ENCODE results near the gene CPNE4. TPM values are rescaled to one million over a fixed set of nuclear protein-coding genes. Genes with fewer than 3 reads are reported as not detected.
"Not testable (repeated sequence)": the region's sequence is repeated elsewhere in the genome, so short reads cannot be mapped to it uniquely, and the experiment has no call there.

The CPNE4 gene
- total RNA-seq, 1 donor from 2014 or later: not detected

GRCh38 chr3:131518680-131519079, 516.1 kb downstream of the CPNE4 start:
- DNase-seq: no peak

DNA sequence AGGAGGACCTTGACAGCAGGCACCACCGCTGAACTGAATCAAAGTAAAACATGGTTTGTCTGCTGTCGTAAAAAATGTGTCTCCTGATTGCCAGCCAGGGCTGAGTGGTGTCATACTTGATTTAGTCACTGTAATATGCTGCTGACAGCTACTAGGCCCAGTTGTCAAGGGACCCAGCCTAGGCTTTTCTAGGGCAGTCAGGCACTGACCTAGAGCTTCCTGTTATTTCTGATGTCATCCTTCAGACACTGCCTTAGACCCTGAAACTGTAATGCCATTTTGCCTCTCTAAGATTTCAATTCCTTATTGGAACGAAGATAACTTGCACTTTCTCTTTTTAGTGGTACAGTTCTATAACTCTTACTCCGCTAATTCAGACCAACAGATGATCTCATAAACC, 529.4 kb downstream of the CPNE4 start:
- no peak for DNase-seq

- DNase-seq: peak; percentile 28
Observed at GRCh38 chr3:131503320-131503635, 531.5 kb downstream of the CPNE4 start.

DNA sequence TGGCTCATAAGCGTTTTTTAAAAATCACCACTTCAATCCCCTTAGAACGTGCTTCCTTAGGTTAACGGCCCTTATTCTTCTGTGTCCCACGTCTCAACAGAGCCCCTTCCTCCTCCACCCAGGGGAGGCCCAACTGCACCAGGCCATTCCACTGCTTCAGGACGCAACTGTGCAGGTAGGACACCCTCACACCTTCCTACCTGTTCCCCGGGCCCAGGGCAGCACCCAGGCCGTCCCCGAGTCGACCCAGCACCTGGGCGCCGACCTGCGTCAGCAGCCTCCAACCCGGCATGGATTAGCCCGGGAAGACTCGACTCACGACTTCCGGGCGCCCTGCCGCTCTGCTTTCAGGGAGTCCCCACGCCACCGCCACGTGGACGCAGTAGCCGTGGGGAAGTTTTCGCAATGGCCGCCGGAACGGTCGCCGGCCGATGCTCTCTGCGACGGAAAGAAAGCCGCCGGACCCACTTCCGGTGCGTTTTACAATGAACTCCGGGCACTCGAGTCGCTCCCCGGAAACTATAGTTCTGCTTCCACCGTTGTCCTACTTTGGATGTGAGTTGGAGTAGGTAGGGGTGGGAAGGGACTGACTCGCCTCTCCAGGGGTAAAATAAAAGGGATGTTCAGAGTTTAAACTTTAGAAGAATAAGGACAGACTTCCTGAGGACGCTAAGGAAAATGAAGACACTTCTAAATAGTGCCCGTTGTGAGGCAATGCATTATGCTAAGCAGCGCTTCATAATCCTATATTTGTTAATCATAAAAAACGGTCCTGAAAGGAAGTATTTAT, 532.1 kb downstream of the CPNE4 start, which contains the start of gene MRPL3:
TSS of gene MRPL3 (minus strand) at position 442 of the 790 bp plus-strand sequence. CDS start at position 292, 150 bp downstream.
- DNase-seq: peak; percentile 75

DNA sequence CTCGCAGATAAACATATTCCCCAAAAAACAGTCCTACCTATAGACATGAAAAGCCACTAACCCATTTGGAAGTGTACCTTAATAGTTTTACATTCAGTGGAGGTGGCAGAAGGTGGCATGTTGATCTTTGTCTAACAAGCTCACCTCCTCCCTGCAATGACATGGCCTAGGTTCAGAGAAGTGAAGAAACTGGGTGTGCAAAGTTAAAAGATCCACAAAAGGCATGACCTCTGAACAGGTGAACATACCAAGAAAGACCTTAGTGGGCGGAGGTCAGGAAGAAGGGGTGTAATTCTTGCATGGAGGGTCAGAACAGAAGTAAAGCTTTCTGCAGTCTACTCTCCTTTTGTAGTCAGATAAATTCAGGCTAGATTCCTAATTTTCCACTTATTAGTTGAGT, 532.9 kb downstream of the CPNE4 start:
- peak; percentile 5 for DNase-seq

DNA sequence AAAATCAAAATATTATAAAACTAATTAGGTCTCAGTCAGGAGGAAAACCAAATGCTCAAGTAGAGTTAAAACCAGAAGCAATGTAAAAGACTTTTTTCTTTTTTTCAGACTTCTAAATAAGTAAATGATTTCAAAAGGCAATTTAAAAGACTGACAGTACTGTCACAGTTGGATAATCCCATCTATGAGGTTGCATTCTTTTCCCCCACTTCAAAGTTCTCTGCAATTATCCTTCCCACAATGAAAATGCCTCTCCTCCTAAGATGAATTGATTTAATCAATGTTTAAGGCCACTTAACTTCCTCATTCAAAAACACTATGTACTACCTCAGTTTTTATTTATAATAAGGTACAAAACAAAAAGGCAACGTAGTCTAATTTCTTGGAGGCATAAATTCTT, 540.1 kb downstream of the CPNE4 start:
- no peak for DNase-seq

- DNase-seq: no peak
Observed at GRCh38 chr3:131491775-131492174, 543.0 kb downstream of the CPNE4 start.

DNA sequence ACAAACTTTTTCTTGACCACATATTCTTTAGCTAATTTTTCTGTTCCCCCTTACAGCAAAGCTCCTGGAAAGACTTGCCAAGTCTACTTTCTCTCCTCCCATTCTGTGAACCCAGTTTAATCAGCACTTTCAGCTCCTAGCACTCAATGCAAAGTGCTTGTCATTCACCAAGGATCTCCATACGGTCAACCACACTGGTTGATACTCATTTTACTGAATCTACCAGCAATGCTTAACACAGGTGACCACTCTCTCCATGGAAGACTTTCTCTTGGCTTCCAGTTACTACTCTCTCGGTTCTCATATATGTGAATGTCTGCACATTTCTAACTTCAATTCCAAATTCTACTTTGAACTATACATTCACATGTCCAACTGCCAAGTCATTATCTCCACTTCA, 543.7 kb downstream of the CPNE4 start:
- no peak for DNase-seq

GRCh38 chr3:131486545-131486944, 548.3 kb downstream of the CPNE4 start:
- not testable (repeated sequence) for DNase-seq

DNA sequence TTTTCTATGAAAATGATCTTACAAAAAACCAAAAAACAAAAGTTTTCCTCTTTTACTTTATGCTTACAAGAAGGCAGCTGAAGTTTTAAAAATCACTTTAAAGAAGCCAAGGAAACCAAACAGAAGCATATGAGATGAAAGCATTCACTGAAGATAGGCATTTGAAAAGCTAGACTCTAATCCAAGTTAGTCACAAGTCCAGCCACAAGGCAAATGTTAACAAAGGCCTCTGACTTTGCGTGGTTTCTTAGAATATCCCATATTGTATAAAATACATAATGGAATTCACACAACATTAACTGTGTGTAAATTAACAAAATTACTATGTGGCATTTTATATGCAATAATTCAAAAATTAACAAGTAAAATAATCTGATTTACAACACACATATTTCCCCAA, 549.7 kb downstream of the CPNE4 start:
- DNase-seq: no peak

GRCh38 chr3:131484496-131485111, 550.2 kb downstream of the CPNE4 start:
- no peak for DNase-seq
